ENCODE results near the gene SNORC.

The SNORC gene

DNA sequence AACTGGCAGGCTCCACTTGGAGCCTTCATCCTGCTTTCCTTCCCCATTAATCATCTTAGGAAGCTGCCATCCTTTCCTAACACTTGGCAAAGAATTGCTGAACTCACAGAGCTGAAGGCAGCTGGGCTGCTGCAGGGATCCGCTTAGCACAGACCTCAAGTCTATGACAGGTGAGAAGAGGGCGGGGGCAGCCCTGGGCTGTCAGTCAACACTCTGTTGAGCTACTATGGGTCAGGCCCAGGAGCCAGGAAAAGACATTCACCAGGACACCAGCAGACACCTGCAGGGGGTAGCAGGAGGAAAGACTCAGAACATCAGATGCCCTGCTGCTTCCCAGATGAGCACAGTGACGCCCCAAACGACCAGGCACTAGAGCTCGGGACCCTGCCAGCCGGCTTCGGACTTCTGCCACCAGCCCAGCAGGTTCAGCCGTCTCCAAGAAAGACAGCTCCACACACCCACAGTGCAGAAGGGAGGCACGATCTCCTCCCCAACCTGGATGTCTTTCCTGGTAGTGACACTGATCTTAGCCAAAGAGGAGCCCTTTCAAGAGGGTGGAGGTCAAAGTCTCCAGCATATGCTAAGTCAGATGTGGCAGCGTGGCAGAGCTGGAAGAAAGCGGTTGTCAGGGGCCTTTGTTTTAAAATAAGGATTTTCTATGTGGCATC, 55.2 kb downstream of the SNORC start:
- no peaks in the 10 kb centered on the region for H3K36me3 ChIP-seq (ENCODE audit: low read depth)
- no peak overlapping the region for H3K4me3 ChIP-seq (ENCODE audit: severe bottlenecking)
- H3K27ac ChIP-seq (ENCODE audit: poor library complexity, severe bottlenecking): no peak overlapping the region
- ATAC-seq (ENCODE audit: low read depth): peak; percentile 33; the same call in 1 of the 3 replicates
- no peak for DNase-seq (ENCODE audit: low spot score)
- no peaks in the 10 kb centered on the region for H3K4me1 ChIP-seq (ENCODE audit: insufficient read depth, poor library complexity, severe bottlenecking)
- no peaks in the 10 kb centered on the region for H3K9me3 ChIP-seq (ENCODE audit: severe bottlenecking)
- peaks cover 18% of the 10 kb centered on the region for H3K27me3 ChIP-seq (ENCODE audit: insufficient read depth, poor library complexity, severe bottlenecking)
- TF ChIP-seq, protein P1, sequence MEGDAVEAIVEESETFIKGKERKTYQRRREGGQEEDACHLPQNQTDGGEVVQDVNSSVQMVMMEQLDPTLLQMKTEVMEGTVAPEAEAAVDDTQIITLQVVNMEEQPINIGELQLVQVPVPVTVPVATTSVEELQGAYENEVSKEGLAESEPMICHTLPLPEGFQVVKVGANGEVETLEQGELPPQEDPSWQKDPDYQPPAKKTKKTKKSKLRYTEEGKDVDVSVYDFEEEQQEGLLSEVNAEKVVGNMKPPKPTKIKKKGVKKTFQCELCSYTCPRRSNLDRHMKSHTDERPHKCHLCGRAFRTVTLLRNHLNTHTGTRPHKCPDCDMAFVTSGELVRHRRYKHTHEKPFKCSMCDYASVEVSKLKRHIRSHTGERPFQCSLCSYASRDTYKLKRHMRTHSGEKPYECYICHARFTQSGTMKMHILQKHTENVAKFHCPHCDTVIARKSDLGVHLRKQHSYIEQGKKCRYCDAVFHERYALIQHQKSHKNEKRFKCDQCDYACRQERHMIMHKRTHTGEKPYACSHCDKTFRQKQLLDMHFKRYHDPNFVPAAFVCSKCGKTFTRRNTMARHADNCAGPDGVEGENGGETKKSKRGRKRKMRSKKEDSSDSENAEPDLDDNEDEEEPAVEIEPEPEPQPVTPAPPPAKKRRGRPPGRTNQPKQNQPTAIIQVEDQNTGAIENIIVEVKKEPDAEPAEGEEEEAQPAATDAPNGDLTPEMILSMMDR (IDR thresholded peaks at IDR 0.05; ENCODE audit: poor library complexity, severe bottlenecking): no peak

DNA sequence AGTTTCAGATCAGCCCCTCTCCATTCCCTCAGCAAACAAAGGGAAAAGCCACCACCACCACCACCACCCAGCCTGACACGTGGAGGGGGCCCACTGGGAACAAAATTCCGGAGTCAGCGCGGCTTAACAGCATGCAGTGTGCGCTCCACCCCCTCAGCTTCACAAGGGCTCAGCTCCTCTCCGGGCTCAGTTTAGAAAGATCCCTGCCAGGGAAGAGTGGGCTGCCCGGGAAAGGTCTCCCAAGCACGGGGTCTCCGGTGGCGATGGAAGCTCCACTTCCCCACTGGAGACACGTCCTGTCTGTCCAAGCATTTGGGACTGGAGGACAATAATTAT, 55.7 kb downstream of the SNORC start:
- no peak for DNase-seq (ENCODE audit: low spot score)
- Histone ChIP-seq H3K9me3 (ENCODE audit: severe bottlenecking) (no peaks in the 10 kb centered on the region), H3K27ac (ENCODE audit: poor library complexity, severe bottlenecking) (no peak overlapping the region), H3K4me3 (ENCODE audit: severe bottlenecking) (no peak overlapping the region), H3K27me3 (ENCODE audit: insufficient read depth, poor library complexity, severe bottlenecking) (peaks cover 18% of the 10 kb centered on the region), H3K4me1 (ENCODE audit: insufficient read depth, poor library complexity, severe bottlenecking) (no peaks in the 10 kb centered on the region), H3K36me3 (ENCODE audit: low read depth) (no peaks in the 10 kb centered on the region)
- ATAC-seq (ENCODE audit: low read depth): no peak
- TF ChIP-seq, protein P1 (IDR thresholded peaks at IDR 0.05; ENCODE audit: poor library complexity, severe bottlenecking): no peak

DNA sequence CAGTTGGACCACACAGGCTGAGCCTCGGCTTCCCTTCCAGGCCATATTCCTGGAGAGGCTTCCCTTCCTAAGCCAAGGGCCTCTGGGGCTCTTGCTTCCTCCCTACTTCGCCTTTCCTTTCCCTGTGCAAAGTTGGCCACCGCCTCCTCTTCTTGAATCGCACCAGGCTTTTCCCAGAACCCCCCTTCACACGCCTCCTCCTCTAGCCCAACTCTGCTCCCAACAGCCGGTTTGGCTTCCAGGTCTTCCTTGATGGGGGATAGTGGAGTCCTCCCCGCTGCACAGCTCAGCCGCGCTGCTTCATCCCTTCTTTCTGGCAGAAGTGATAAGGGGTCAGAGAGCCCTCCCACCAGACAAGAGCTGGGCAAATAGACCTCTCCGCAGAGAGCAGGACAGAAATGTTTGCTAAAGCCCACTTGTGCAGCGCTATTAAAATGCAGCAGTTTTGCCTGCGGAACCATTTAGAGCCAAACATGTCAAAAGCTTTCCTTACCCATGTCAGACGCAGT, 56.4 kb downstream of the SNORC start:
- peaks cover 18% of the 10 kb centered on the region for H3K27me3 ChIP-seq (ENCODE audit: insufficient read depth, poor library complexity, severe bottlenecking)
- H3K4me1 ChIP-seq (ENCODE audit: insufficient read depth, poor library complexity, severe bottlenecking): no peaks in the 10 kb centered on the region
- H3K36me3 ChIP-seq (ENCODE audit: low read depth): no peaks in the 10 kb centered on the region
- no peak overlapping the region for H3K27ac ChIP-seq (ENCODE audit: poor library complexity, severe bottlenecking)
- no peak for DNase-seq (ENCODE audit: low spot score)
- no peak for ATAC-seq (ENCODE audit: low read depth)
- TF ChIP-seq, protein P1 (IDR thresholded peaks at IDR 0.05; ENCODE audit: poor library complexity, severe bottlenecking): no peak
- no peak overlapping the region for H3K4me3 ChIP-seq (ENCODE audit: severe bottlenecking)
- no peaks in the 10 kb centered on the region for H3K9me3 ChIP-seq (ENCODE audit: severe bottlenecking)

DNA sequence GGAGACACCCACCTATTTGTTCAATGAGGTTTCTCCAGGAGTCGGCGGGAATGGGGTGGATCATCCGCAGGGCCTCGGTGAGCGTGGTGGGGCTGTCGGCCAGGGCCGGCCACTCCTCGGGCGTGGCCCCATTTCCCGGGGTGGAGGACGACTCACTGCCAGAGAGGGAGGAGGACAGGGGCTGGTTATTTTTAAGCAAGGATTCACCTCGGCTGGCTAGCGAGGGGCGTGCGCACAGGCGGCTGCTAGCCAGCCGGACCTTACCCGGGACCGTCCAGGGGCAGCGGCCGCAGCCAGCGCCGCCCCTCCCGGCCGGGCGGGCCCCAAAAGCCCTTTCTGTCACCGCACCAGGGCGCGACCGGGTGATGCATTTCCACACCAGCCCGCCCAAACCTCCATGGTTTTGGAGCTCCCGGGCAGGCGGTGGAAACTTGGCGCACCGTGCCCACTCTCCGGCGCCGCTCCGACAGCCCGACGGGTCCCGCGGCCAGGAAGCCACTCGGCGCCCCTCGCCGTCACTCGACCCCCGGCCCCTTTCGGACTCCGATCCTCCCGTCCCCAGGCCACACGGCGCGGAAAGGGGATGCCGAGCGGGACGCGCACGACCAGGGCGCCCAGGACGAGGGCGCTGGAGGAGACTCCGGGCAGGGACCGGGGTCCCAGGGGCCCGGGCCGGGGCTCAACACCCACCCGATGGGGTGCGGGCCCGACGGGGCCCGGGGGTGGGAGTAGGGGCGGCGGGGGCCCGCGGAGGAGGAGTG, 57.1 kb downstream of the SNORC start:
- peak overlapping the region; percentile 34 for H3K4me3 ChIP-seq (ENCODE audit: severe bottlenecking)
- no peaks in the 10 kb centered on the region for H3K36me3 ChIP-seq (ENCODE audit: low read depth)
- peak; percentile 36 for ATAC-seq (ENCODE audit: low read depth)
- H3K27me3 ChIP-seq (ENCODE audit: insufficient read depth, poor library complexity, severe bottlenecking): peaks cover 18% of the 10 kb centered on the region
- TF ChIP-seq, protein P1 (IDR thresholded peaks at IDR 0.05; ENCODE audit: poor library complexity, severe bottlenecking): no peak
- DNase-seq (ENCODE audit: low spot score): no peak
- H3K9me3 ChIP-seq (ENCODE audit: severe bottlenecking): no peaks in the 10 kb centered on the region
- H3K27ac ChIP-seq (ENCODE audit: poor library complexity, severe bottlenecking): no peak overlapping the region
- H3K4me1 ChIP-seq (ENCODE audit: insufficient read depth, poor library complexity, severe bottlenecking): no peaks in the 10 kb centered on the region

All from RWPE2 (cell line).